Fibroblast of pulmonary artery (primary cell): ENCODE results near the gene AKAP7.
A peak's percentile ranks its signal among the peaks of the same experiment; 100 is the strongest.

Experiments used
- DNase-seq: peaks from one replicate; pipeline ENCODE4 v3.0.0-alpha.2; 2010; ENCODE audit warnings: low read depth
- H3K4me3 ChIP-seq: replicated peaks from 2 replicates; pipeline ENCODE4 v1.5.1; 2011; ENCODE audit warnings: low read depth, mild to moderate bottlenecking, control low read depth, low read length, moderate library complexity
- TF ChIP-seq, protein P1 (sequence below): IDR thresholded peaks from 2 replicates; pipeline ENCODE4 v1.5.1; 2011; ENCODE audit warnings: mild to moderate bottlenecking, control low read depth, low read length, inconsistent platforms; ENCODE audit errors: missing control alignments

The AKAP7 gene

DNA sequence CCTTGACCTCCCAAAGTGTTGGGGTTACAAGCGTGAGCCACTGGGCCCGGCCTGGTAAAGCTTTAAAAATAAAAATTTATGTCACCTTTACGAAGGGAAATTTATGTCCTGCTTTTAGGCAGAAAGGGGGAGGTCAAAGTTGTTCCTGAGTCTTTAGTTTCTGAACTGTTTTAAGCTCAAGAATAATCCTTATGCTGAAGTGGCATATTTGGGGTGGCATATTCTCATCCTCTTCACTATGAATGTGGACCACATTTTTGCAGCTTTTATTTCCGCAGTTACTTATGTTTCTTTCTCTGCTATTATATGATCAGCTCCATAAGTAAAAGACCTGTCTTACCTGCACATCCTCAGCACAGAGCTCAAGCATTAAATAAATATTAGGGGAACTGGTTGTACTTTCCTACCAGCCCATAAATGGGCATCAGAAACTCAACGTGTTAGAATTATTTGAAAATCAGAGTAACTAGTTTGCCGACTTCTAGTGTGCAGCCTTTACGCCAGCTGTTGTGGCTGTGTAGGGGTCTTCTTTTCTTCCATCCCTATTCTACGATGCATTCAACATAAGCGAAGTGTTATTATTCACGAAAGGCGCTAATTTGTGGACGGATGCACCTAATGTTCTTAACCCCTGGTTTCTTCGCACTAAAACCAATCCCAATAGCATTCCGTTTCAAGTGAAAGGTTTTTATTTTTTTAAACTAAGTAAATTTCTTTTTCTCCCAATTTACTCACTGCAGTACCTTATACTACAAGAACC lies 867 bp upstream of the AKAP7 start:
- TF ChIP-seq, protein P1, sequence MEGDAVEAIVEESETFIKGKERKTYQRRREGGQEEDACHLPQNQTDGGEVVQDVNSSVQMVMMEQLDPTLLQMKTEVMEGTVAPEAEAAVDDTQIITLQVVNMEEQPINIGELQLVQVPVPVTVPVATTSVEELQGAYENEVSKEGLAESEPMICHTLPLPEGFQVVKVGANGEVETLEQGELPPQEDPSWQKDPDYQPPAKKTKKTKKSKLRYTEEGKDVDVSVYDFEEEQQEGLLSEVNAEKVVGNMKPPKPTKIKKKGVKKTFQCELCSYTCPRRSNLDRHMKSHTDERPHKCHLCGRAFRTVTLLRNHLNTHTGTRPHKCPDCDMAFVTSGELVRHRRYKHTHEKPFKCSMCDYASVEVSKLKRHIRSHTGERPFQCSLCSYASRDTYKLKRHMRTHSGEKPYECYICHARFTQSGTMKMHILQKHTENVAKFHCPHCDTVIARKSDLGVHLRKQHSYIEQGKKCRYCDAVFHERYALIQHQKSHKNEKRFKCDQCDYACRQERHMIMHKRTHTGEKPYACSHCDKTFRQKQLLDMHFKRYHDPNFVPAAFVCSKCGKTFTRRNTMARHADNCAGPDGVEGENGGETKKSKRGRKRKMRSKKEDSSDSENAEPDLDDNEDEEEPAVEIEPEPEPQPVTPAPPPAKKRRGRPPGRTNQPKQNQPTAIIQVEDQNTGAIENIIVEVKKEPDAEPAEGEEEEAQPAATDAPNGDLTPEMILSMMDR: no peak
- H3K4me3 ChIP-seq: peak overlapping the region; percentile 69
- DNase-seq: no peak

DNA sequence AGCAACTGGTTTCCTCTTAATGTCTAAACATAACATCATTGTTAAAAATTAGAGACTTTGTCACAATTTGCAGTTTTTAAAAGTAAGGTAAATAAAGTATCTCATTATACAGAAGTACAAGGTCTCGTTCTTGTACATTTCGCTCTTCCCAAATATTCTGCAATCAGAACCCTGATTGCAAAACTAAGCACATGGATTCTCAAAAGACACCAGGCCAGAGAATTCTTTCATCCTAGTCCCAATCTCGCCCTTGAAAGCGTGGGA lies 355 bp upstream of the AKAP7 start:
- DNase-seq: no peak
- H3K4me3 ChIP-seq: peak overlapping the region; percentile 69
- TF ChIP-seq, protein P1: no peak

DNA sequence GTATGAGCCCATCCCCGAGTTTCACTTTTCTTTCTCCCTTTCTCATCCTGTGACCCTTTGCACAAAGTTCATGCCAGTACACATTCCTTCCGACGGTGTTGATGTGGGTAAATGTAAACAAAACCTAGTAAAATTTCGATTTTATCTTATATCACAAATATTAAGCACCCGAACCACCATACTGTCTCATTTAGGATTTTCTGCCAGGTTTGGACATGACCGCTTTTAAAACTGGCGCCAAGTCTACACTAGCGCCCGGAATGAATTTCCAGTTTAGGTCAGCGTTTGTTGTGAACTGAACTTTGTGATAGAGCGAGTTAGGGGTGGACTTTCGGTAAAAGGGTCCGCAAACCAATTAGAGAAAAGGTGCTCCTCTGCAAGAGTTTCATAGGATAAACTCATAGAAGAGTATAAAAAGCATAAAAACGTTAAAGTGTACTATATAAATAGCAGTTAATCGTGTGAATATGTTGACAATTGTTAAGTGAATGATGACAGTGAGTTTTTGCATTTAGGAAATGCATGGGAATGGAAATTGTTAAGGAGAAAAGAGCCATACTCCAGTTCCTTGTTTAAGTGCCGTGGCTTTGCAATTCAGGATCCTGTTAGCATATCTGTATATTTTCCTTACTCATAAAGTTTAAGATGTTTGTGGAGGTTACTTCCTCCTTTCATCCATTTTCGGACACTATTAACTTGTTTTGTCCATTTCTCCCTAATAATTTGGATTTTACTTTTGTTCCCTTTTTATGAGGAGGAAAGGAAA lies 937 bp downstream of the AKAP7 start:
- TF ChIP-seq, protein P1: no peak
- H3K4me3 ChIP-seq: peak overlapping the region; percentile 69
- DNase-seq: peak; percentile 65

DNA sequence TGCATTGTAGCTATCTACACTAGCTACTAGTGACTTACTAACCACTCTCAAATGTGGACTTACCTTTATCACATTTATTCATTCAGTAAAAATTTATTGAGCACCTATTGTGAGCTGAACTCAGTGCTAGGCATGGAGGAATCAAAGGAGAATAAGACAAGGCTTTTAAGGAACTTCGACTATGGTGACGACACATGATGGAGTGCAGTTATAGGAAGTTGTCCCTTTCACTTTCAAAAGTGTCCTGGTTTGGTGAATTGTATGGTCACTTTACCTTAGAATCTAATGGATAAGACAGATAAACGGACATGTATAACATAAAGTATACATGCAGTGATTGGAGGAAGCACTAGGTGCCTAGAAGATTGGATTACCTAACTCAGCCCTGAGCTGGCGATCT lies 4.3 kb downstream of the AKAP7 start:
- no peak overlapping the region for H3K4me3 ChIP-seq
- TF ChIP-seq, protein P1: no peak
- DNase-seq: no peak

DNA sequence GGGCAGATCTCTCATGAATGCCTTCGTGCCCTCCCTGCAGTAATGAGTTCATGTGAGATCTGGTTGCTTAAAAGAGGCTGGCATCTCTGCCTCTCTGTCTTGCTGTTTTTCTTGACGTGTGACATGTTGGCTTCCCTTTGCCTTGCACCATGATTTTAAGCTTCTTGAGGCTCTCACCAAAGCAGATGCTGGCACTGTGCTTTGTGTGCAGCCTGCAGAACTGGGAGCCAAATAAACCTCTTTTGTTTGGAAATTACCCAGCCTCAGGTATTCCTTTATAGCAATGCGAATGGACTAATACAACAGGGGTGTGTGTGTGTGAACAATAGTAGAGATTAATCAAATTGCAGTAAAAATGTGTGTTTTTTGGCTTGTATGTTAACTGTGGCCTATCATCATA lies 8.1 kb downstream of the AKAP7 start:
- TF ChIP-seq, protein P1: no peak
- DNase-seq: no peak

DNA sequence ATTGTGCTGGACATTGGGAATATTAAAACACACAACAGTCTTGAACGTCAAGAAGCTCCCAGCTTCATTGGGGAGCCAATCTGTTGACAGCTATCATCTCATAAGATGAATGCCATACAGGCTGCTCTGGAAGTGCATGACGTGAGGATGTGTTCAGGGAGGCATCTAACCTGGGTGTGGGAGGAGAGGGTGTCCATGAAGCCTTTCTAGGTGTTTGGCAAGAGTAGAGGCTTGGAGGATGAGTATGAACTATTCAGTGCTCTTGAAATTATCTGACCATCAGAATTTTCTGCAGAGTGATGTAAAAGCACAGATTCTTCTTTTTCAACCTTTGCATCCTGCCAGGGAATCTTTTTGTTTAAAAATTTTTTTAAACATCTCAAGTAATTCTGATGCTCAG lies 11.6 kb downstream of the AKAP7 start:
- DNase-seq: no peak
- TF ChIP-seq, protein P1: no peak
- no peak overlapping the region for H3K4me3 ChIP-seq

More for the DNA sequence above, 8.1 kb downstream of the AKAP7 start:
- no peak overlapping the region for H3K4me3 ChIP-seq
